ENCODE data around the gene SUCO.

GRCh38 chr1:172608098-172608601 lies 75.2 kb downstream of the SUCO start:
- TF ChIP-seq, protein P1, sequence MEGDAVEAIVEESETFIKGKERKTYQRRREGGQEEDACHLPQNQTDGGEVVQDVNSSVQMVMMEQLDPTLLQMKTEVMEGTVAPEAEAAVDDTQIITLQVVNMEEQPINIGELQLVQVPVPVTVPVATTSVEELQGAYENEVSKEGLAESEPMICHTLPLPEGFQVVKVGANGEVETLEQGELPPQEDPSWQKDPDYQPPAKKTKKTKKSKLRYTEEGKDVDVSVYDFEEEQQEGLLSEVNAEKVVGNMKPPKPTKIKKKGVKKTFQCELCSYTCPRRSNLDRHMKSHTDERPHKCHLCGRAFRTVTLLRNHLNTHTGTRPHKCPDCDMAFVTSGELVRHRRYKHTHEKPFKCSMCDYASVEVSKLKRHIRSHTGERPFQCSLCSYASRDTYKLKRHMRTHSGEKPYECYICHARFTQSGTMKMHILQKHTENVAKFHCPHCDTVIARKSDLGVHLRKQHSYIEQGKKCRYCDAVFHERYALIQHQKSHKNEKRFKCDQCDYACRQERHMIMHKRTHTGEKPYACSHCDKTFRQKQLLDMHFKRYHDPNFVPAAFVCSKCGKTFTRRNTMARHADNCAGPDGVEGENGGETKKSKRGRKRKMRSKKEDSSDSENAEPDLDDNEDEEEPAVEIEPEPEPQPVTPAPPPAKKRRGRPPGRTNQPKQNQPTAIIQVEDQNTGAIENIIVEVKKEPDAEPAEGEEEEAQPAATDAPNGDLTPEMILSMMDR (optimal IDR thresholded peaks at IDR 0.05 in 1 of 3, IDR thresholded peaks at IDR 0.05 in 1 of 3, conservative IDR thresholded peaks at IDR 0.05 in 1 of 3; ENCODE audit: extremely low read depth in 1 of 3, insufficient read depth in 2 of 3, low read length in 3 of 3), result no peak
- TF ChIP-seq EZH2 (IDR thresholded peaks at IDR 0.05; ENCODE audit: low read length), result no peak

Data from keratinocyte (primary cell).